Hepatocyte (in vitro differentiated cells): ENCODE measurements around the gene CCDC18. TPM values are rescaled to one million over a fixed set of nuclear protein-coding genes. Genes with fewer than 3 reads are reported as not detected.
A peak's percentile ranks its signal among the peaks of the same experiment; 100 is the strongest.

Experiments used
- DNase-seq: peaks from one replicate; pipeline ENCODE4 v3.0.0-alpha.2; 2016; ENCODE audit warnings: low spot score
- H2AFZ ChIP-seq: fragments of 200-600 bp; sonication (generic); 2 replicates; pipeline ENCODE4 v1.6.0; 2016; ENCODE audit warnings: antibody characterized with exemption, mild to moderate bottlenecking
- H3K27ac ChIP-seq: fragments of 200-600 bp; sonication (generic); 2 replicates; pipeline ENCODE4 v1.5.1; 2016; ENCODE audit warnings: mild to moderate bottlenecking
- H3K27me3 ChIP-seq: fragments of 200-600 bp; sonication (generic); 2 replicates; pipeline ENCODE4 v1.6.1; 2016
- H3K36me3 ChIP-seq: fragments of 200-600 bp; sonication (generic); replicated peaks from 2 replicates; pipeline ENCODE4 v1.5.1; 2016; ENCODE audit warnings: low read depth; ENCODE audit not compliant: insufficient read depth
- H3K4me1 ChIP-seq: fragments of 200-600 bp; sonication (generic); 2 replicates; pipeline ENCODE4 v1.5.1; 2016; ENCODE audit warnings: mild to moderate bottlenecking, moderate library complexity; ENCODE audit not compliant: insufficient read depth
- H3K4me2 ChIP-seq: fragments of 200-600 bp; sonication (generic); 2 replicates; pipeline ENCODE4 v1.6.0; 2016
- H3K4me3 ChIP-seq: fragments of 200-600 bp; sonication (generic); 2 replicates; pipeline ENCODE4 v1.5.1; 2016; ENCODE audit warnings: mild to moderate bottlenecking
- H3K79me2 ChIP-seq: fragments of 200-600 bp; sonication (generic); 2 replicates; pipeline ENCODE4 v1.6.0; 2017; ENCODE audit warnings: mild to moderate bottlenecking
- H3K9me2 ChIP-seq: fragments of 200-600 bp; sonication (generic); replicated peaks from 2 replicates; pipeline ENCODE4 v1.6.0; 2017; ENCODE audit warnings: mild to moderate bottlenecking; ENCODE audit not compliant: insufficient read depth
- H3K9me3 ChIP-seq: fragments of 200-600 bp; sonication (generic); 2 replicates; pipeline ENCODE4 v1.5.1; 2016; ENCODE audit warnings: low read depth, mild to moderate bottlenecking
- H4K20me1 ChIP-seq: fragments of 200-600 bp; sonication (generic); 2 replicates; pipeline ENCODE4 v1.6.0; 2016; ENCODE audit warnings: mild to moderate bottlenecking; ENCODE audit not compliant: insufficient read depth, poor library complexity, severe bottlenecking
- CTCF ChIP-seq: fragments of 200-600 bp; sonication (generic); IDR thresholded peaks from 2 replicates; pipeline ENCODE4 v1.5.1; 2016; ENCODE audit warnings: antibody characterized with exemption, mild to moderate bottlenecking; ENCODE audit not compliant: poor library complexity
- EZH2 ChIP-seq: fragments of 200-600 bp; sonication (generic); IDR thresholded peaks from 2 replicates; pipeline ENCODE4 v1.6.1; 2016; ENCODE audit warnings: antibody characterized with exemption, mild to moderate bottlenecking, borderline replicate concordance
- EZH2phosphoT487 ChIP-seq: fragments of 200-600 bp; sonication (generic); IDR thresholded peaks from one replicate; pipeline ENCODE4 v1.6.1; 2018; ENCODE audit warnings: antibody characterized with exemption, mild to moderate bottlenecking, low read depth, moderate library complexity; ENCODE audit not compliant: unreplicated experiment, severe bottlenecking
- WGBS: methylation state at CpG from one replicate; pipeline ENCODE4 v1.1.6; 2016; ENCODE audit warnings: low lambda C conversion rate; ENCODE audit errors: missing lambda C conversion rate; 5-methylcytosine and 5-hydroxymethylcytosine counted together
- polyA plus RNA-seq: library from polyadenylated mRNA; unstranded; fragments of >200 nt; fragmentation: Nextera tagmentation; extraction: Ambion mirVana; gene quantifications from 2 replicates; pipeline ENCODE4 v1.2.1, GENCODE V29; 2016
- total RNA-seq: library from RNA; depleted of rRNA; stranded (reverse); fragments of >200 nt; gene quantifications from 2 replicates; pipeline ENCODE4 v1.2.3, GENCODE V29; 2014

CCDC18 gene
- total RNA-seq: 4.9 and 5.5 TPM in 2 replicates
- polyA plus RNA-seq: 5.0 and 6.8 TPM in 2 replicates

GRCh38 chr1:93180723-93181613 is at the start of gene CCDC18:
Gene CCDC18 (plus strand): TSS chr1:93180724. CDS start chr1:93183362, 2,638 bp downstream.
- H3K4me1 ChIP-seq: peaks cover 7% of the 10 kb centered on the region
- H3K79me2 ChIP-seq: peaks cover 52% of the 10 kb centered on the region
- H3K4me2 ChIP-seq: peak within 1 kb of the TSS; percentile 88
- H3K36me3 ChIP-seq: no peaks in the 10 kb centered on the region
- 4% methylated on average over 40 of the region's 43 CpGs for WGBS
- H2AFZ ChIP-seq: peak within 1 kb of the TSS; percentile 91
- peak within 1 kb of the TSS; percentile 80 for H3K4me3 ChIP-seq
- H3K27me3 ChIP-seq: no peaks in the 10 kb centered on the region
- H3K27ac ChIP-seq: peak within 1 kb of the TSS; percentile 97
- DNase-seq: no peak
- no peaks in the 10 kb centered on the region for H3K9me2 ChIP-seq
- peaks cover 16% of the 10 kb centered on the region for H4K20me1 ChIP-seq
- TF ChIP-seq CTCF (no peak), EZH2phosphoT487 (no peak), EZH2 (no peak)
- no peaks in the 10 kb centered on the region for H3K9me3 ChIP-seq

- no peaks in the 10 kb centered on the region for H3K36me3 ChIP-seq
- no peak overlapping the region for H3K4me3 ChIP-seq
Observed at GRCh38 chr1:93132638-93133037, 47.9 kb upstream of the CCDC18 start.

GRCh38 chr1:93136445-93136844 is 44.1 kb upstream of the CCDC18 start:
- 96% methylated on average over 5 of the region's 5 CpGs for WGBS
- no peaks in the 10 kb centered on the region for H3K9me3 ChIP-seq
- H3K4me2 ChIP-seq: no peak overlapping the region
- H3K79me2 ChIP-seq: no peaks in the 10 kb centered on the region
- no peaks in the 10 kb centered on the region for H3K9me2 ChIP-seq
- H3K36me3 ChIP-seq: no peaks in the 10 kb centered on the region
- no peak overlapping the region for H2AFZ ChIP-seq
- H3K4me1 ChIP-seq: no peaks in the 10 kb centered on the region
- TF ChIP-seq CTCF (no peak), EZH2 (no peak), EZH2phosphoT487 (no peak)
- H3K27ac ChIP-seq: no peak overlapping the region
- no peak for DNase-seq
- H3K27me3 ChIP-seq: no peaks in the 10 kb centered on the region
- no peaks in the 10 kb centered on the region for H4K20me1 ChIP-seq
- no peak overlapping the region for H3K4me3 ChIP-seq

More at GRCh38 chr1:93132638-93133037, 47.9 kb upstream of the CCDC18 start:
- H3K4me1 ChIP-seq: no peaks in the 10 kb centered on the region
- H3K9me2 ChIP-seq: no peaks in the 10 kb centered on the region
- H2AFZ ChIP-seq: no peak overlapping the region
- no peaks in the 10 kb centered on the region for H4K20me1 ChIP-seq
- no peaks in the 10 kb centered on the region for H3K9me3 ChIP-seq
- H3K27ac ChIP-seq: no peak overlapping the region
- no peak overlapping the region for H3K4me2 ChIP-seq
- H3K79me2 ChIP-seq: no peaks in the 10 kb centered on the region
- TF ChIP-seq EZH2 (no peak), EZH2phosphoT487 (no peak), CTCF (no peak)
- no peaks in the 10 kb centered on the region for H3K27me3 ChIP-seq
- no peak for DNase-seq
